ENCODE measurements around the gene SARDH. TPM values are rescaled to one million over a fixed set of nuclear protein-coding genes. Genes with fewer than 3 reads are reported as not detected.
A peak's percentile ranks its signal among the peaks of the same experiment; 100 is the strongest.

Gene SARDH
- total and polyA plus RNA-seq, 8 donors, result 3.9 to 13.9 (median 9.9) TPM

- TF ChIP-seq, protein P1, sequence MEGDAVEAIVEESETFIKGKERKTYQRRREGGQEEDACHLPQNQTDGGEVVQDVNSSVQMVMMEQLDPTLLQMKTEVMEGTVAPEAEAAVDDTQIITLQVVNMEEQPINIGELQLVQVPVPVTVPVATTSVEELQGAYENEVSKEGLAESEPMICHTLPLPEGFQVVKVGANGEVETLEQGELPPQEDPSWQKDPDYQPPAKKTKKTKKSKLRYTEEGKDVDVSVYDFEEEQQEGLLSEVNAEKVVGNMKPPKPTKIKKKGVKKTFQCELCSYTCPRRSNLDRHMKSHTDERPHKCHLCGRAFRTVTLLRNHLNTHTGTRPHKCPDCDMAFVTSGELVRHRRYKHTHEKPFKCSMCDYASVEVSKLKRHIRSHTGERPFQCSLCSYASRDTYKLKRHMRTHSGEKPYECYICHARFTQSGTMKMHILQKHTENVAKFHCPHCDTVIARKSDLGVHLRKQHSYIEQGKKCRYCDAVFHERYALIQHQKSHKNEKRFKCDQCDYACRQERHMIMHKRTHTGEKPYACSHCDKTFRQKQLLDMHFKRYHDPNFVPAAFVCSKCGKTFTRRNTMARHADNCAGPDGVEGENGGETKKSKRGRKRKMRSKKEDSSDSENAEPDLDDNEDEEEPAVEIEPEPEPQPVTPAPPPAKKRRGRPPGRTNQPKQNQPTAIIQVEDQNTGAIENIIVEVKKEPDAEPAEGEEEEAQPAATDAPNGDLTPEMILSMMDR (IDR thresholded peaks at IDR 0.05), result no peak
- no peaks in the 10 kb centered on the region for H3K9me3 ChIP-seq
- H3K4me3 ChIP-seq, result no peak overlapping the region
- DNase-seq, result peak in 1 of 4 donors; percentile 41
- ATAC-seq, result no peak
- intact Hi-C loops (cut with DNase I), result no loop called here
- no peaks in the 10 kb centered on the region for H3K27me3 ChIP-seq
- peaks cover 4 to 6% of the 10 kb centered on the region in 2 donors for H3K4me1 ChIP-seq
- H3K27ac ChIP-seq, result no peak overlapping the region
- H3K36me3 ChIP-seq, result no peaks in the 10 kb centered on the region
Observed at GRCh38 chr9:133689151-133689763, 48.9 kb downstream of the SARDH start.

DNA sequence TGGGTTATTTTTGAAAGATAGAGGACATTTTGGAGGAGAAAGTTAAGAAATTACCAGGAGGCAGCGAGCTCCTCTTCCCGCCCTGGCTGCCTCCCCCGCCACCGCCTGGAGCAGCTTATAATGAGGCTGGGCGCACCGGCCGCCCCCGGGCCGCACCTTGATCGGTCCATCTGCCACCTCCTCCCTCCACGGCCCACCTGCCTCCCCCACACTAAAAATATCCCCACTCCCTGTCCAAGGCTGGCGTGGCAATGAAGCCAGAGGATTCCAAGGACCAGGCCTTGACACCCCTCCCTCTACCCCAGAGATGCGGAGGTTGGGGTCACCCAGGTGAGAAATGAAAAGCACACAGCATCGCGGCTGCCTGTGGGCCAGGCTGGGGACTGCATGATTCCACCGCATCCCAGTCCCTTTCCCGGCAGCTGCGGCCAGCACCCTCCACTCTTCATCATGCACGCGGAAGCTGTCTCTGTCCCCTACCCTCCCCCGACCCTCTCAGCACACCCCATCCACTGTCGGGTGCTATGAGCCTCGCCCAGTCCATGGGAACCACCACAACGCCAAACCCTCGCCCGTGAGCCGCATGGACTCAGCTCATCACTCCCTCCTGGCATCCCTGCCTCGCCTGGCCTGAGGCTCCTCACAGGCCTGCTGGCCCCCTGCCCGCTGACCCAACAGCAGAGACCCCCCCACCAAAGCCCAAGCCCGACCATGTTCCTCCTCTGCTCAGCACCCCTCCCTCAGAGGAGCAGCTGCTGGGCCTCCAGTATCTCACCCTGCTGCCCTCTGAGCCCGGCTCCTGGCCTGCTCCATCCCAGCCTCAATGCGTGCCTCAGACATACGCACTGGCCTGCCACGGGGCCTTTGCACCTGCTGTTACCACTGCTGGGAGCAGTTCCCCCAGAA, 50.0 kb downstream of the SARDH start:
- TF ChIP-seq, protein P1 (IDR thresholded peaks at IDR 0.05), result no peak
- Histone ChIP-seq H3K4me3 (no peak overlapping the region), H3K4me1 (peaks cover 8 to 17% of the 10 kb centered on the region in 2 donors), H3K36me3 (no peaks in the 10 kb centered on the region), H3K9me3 (no peaks in the 10 kb centered on the region), H3K27ac (no peak overlapping the region), H3K27me3 (no peaks in the 10 kb centered on the region)
- intact Hi-C loops (cut with DNase I), result no loop called here
- no peak for ATAC-seq
- DNase-seq, result peak in 1 of 4 donors; percentile 70

DNA sequence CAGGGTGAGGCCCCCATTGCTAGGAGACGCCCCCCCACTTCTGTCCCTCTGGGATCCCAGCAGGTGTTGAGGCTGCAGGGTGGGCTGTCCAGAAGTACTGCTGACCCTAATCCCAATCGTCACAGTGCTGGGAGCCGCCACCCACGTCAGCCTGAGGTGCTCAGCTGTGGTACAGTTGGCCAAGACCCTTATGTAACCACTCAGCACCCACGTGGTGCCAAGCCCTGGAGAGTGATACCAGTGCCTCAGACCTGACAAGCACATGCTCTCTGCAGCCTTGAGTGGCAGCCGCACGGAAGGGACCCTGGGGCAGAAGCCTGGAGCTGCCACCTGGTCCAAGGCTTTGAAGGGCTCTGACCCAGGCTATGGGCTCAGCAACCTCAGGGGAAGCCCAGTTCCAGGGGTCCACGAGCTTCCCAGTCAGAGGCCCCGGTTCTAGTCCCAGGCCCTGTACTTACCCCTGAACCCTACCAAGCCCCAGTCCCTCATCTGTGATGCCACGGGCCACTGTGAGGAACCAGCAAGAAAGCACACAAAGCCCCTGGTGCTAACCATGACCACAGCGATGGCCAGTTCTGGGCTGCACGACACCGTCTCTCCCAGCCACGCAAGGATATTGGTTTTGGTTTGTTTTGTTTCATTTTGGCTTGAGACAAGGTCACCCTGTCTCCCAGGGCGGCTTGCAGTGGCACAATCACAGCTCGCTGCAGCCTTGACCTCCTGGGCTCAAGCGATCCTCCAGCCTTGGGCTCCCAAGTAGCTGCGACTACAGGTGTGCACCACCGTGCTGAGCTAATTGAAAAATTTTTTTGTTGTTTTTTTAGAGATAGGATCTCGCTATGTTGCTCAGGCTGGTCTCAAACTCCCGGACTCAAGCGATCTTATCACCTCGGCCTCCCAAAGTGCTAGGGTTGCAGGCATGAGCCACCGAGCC, 51.2 kb downstream of the SARDH start:
- H3K27ac ChIP-seq, result no peak overlapping the region
- no peaks in the 10 kb centered on the region for H3K36me3 ChIP-seq
- H3K9me3 ChIP-seq, result no peaks in the 10 kb centered on the region
- ATAC-seq (peak; percentile 69), DNase-seq (peak in 1 of 4 donors; percentile 70)
- H3K27me3 ChIP-seq, result no peaks in the 10 kb centered on the region
- H3K4me1 ChIP-seq, result peaks cover 8 to 21% of the 10 kb centered on the region in 2 donors
- no peak overlapping the region for H3K4me3 ChIP-seq
- TF ChIP-seq, protein P1 (IDR thresholded peaks at IDR 0.05), result no peak
- intact Hi-C loops (cut with DNase I), result no loop called here

- no peaks in the 10 kb centered on the region for H3K9me3 ChIP-seq
- no peaks in the 10 kb centered on the region for H3K27me3 ChIP-seq
- intact Hi-C loops (cut with DNase I), result no loop called here
- no peak overlapping the region for H3K27ac ChIP-seq
- no peaks in the 10 kb centered on the region for H3K36me3 ChIP-seq
- ATAC-seq (no peak), DNase-seq (peak in 1 of 4 donors; percentile 47)
- H3K4me1 ChIP-seq, result peaks cover 8 to 21% of the 10 kb centered on the region in 2 donors
- TF ChIP-seq, protein P1 (IDR thresholded peaks at IDR 0.05), result no peak
- no peak overlapping the region for H3K4me3 ChIP-seq
Observed at GRCh38 chr9:133685653-133686609, 52.2 kb downstream of the SARDH start.
